HG03103 (cell line): ENCODE results near the gene LSR.
"Not testable (repeated sequence)": the region's sequence is repeated elsewhere in the genome, so short reads cannot be mapped to it uniquely, and the experiment has no call there.

Experiments used
- ATAC-seq: cut with Tn5 transposase; IDR thresholded peaks from one replicate; pipeline ENCODE4 v1.9.1; 2021; ENCODE audit warnings: low read depth; ENCODE audit not compliant: unreplicated experiment

The LSR gene

DNA sequence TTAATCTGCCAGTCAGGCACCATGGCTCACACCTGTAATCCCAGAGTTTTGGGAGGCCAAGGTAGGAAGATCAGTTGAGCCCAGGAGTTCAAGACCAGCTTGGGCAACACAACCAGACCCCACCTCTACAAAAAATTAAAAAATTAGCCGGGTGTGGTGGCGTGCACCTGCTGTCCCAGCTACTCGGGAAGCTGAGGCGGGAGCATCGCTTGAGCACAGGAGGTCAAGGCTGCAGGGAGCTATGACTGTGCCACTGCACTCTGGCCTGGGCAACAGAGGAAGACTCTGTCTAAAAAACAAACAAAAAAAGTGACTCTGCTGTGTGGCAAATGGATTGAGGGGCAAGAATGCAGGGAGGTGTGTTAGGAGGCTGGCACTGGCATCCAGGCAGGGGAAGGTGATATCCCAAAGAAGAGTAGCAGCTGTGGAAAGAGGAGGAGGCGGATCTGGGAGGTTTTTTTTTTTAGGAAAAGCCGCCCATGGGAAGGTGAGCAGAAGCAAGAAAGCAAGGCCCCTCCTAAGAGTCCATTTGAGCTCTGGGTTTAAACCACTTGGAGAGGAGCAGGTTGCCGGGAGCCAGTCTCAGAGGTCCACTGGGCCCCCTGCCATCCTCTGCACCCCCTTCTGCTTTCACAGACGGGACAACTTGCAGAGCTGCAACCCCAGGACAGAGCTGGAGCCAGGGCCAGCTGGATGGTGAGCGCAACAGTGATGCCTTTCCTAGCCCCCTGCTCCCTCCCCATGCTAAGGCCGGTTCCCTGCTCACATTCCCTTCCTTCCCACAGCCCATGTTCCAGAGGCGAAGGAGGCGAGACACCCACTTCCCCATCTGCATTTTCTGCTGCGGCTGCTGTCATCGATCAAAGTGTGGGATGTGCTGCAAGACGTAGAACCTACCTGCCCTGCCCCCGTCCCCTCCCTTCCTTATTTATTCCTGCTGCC lies 35.6 kb downstream of the LSR start:
- ATAC-seq = no peak

DNA sequence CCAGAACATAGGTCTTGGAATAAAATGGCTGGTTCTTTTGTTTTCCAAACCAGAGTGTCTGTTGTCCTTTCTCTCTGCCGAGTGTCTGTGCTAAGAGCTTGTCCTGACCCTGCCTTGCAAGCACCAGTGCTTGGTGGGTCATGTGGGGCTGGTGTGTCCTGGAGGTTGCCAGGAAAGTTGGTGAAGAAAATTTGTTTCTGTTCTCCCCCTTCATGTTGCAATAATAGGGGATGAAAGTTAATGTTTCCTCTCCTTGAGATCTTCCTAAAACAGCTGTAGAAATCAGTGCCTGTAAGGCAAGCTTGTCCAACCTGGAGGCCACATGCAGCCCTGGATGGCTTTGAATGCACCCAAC lies 36.3 kb downstream of the LSR start:
- ATAC-seq = no peak

DNA sequence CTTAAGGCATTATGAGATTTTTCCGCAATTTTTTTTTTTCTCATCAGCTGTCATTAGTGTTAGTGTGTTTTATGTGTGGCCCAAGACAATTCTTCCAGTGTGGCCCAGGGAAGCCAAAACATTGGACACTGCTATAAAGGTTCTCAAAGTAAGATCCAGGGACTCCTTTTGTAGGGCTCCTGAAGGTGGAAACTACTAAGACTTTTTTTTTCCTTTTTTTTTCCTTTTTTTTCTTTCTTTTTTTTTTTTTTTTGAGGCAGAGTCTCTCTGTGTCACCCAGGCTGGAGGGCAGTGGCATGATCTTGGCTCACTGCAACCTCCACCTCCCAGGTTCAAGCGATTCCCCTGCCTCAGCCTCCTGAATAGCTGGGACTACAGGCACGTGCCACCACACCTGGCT lies 36.7 kb downstream of the LSR start:
- not testable (repeated sequence) for ATAC-seq

DNA sequence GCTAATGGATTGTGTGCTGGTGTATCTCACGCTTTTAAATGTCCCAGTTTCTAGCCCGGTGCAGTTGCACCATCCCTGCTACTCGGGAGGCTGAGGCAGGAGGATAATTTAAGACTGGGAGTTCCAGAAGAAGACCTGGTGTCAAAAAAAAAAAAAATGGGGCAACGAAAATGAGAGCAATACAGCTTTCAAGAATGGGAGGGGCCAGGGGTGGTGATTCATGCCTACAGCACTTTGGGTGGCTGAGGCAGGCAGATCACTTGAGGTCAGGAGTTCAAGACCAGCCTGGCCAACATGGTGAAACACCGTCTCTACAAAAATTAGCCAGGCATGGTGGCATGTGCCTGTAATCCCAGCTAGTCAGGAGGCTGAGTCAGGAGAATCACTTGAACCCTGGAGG lies 37.3 kb downstream of the LSR start:
- not testable (repeated sequence) for ATAC-seq

DNA sequence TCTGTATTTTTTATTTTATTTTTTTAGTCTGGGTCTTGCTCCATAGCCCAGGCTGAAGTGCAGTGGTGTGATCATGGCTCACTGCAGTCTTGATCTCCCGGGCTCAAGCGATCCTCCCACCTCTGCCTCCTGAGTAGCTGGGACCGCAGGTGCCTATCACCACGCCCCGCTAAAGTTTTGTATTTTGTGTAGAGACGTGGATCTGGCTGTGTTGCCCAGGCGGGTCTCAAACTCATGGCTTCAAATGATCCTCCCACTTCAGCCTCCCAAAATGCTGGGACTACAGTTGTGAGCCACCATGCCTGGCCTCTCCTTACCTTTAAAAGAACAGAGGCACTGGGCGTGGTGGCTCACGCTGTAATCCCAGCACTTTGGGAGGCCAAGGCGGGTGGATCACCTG lies 38.9 kb downstream of the LSR start:
- ATAC-seq = no peak

DNA sequence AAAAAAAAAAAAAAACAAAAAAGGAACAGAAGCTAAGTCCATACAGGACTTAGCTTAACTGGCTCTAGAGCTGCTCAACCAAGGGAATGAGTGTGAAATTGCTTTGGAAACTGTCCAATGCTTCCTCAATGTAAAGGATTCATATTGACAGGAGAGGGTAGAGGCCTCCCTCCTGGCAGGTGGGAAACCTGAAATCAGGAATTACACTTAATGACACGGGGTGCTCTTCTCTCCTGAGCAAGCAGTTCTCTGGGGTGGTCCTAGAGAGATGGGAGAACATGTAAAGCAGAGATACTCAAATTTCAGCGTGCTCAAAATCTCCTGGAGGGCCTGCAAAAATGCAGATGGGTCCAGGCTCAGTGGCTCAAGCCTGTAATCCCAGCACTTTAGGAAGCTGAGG lies 39.5 kb downstream of the LSR start:
- ATAC-seq = no peak

DNA sequence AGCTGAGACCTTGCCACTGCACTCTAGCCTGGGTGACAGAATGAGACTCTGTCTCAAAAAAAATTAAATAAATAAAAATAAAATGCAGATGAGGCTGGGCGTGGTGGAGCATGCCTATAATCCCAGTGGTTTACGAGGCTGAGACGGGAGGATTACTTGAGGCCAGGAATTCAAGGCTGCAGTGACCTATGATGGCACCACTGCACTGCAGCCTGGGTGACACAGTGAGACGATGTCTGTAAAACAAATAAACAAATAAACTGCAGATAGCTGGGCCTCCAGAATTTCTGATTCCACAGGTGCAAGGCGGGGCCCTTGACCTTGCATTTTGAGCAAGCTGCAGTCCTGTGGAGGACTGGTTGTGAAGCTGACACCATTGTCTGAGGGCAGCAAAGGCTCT lies 40.1 kb downstream of the LSR start:
- ATAC-seq = no peak

DNA sequence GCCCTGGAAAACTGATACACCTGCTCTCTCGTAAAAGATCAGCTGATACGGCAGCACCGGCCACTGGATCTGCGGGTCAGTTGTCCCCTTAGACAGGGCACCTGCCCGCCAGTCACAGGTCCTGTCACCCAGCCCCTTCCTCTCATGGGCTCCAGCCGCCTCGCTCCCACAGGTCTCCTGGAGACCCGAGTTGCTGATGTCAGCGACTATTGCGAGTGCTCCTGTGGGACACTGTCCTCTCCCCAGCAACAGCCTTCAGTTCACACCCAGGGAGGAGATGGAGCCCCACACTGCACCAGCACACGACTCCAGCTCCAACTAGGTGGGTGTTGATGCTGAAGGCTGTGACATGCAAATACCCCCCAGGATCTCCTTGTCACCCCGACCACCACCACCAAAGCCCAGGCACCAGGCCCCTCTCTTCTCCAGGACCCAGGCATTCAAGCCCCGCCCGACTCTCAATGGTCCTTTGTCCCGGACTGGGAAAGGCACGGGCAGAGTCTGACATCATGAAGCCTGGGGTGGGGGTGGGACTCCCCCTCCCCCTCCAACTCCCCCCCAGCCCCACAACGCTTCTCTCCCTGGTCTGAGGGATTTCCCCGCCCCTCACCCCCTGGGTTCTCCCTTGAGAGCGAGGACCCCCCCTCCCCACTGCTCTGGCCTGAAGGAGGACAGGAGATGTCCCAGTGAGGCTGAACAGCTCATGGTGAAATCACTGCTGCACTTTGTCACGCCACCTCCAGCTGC lies 41.8 kb downstream of the LSR start:
- ATAC-seq = no peak

DNA sequence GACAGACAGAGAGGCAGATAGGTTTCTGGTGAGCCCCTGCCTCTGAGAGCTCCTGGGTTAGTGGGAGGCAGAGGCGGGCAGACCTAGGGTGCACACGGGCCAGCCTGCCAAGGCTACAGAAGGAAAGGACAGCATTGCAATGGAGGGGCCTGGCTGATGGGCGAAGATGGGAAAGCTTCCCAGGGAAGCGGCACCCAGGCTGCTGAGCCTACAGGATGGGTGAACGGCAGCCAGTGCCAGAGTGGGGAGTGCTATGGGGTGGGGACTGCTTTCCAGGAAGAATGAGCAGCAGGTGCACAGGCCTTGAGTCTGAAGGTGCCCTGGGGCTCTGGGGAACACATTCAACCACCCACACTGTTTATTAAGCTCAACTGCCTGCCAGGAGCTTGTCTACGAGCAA lies 42.5 kb downstream of the LSR start:
- no peak for ATAC-seq

DNA sequence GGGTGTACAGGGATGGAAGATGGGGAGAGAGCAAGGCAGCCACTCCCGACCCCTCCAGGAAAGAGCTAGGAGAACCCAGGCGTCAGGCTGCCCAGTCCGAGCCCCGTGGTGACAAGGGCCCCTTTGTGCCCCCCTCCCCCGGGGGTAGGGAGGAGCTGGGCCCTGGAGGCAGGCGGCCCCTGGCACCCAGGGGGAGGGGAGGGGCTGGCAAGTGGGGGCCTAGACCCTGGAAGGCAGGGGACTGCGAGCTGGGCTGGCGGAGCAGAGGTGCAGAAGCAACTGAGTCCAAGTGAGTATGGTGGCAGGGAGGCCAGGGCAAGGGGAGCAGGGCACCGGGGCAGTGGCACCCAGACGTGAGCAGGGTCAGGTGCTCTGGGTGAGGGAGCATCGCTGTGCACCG lies 43.1 kb downstream of the LSR start, which contains the start of gene MAG:
Gene MAG (plus strand): TSS at position 246 of the 400 bp plus-strand sequence. CDS start 3,248 bp downstream, outside the sequence.
- ATAC-seq = no peak

DNA sequence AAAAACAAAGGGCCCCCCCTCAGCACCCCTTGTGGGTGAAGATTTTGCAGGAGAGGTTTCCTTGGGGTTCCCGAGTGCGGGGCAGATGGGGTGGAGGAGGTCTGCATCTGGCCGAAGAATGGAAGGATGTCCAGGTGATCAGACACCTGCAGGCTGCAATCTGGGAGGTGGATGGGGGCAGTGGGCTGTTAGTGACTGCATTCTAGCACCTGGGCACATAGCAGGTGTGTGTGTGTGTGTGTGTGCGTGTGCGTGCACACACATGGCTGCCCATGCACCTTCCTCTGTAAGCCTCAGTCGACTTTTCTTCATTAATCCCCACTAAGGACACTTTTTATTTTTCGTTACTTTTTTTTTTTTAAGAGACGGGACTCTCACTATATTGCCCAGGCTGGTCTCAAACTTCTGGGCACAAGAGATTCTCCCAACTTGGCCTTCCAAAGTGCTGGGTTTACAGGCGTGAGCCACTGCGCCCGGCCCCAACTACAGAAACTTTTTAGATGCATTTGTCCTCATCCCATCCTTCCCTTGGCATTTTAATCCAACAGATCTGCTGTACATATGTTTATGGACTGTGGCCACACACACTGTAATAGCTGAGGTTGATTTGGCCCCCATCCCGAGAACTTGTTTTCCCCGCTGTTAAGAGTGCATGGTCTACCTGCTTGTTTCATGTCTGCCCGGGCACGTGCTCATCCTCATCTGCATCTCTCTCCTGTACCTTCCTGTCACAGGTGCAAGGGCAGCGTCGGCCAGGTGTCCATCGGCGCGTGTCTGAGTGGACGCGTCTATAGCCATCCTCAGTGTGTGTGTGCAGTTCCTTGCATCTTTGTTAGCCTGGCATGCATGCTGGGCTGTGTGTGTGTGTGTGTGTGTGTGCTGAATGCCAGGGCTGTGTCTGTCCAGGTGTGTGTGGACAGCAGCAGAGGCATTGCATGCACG lies 43.9 kb downstream of the LSR start:
- ATAC-seq = no peak

DNA sequence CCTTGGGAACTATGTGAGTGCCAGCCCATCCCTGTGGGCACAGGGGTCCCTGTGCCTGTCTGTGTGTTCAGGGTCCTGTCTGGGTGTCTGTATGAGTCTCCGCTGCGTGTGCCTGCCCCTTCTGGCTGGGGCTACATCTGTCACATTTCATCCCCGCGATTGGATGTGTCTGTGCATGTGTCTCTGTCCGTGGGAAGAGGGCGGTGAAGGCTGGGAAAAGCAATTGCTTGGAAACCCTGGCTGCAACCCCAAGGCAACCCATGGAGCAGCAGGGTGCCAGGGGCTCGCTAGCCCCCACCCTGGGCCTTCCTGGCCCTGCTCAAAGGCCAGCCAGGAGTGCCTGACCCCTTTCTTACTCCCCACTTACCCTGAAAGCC lies 44.5 kb downstream of the LSR start:
- no peak for ATAC-seq

DNA sequence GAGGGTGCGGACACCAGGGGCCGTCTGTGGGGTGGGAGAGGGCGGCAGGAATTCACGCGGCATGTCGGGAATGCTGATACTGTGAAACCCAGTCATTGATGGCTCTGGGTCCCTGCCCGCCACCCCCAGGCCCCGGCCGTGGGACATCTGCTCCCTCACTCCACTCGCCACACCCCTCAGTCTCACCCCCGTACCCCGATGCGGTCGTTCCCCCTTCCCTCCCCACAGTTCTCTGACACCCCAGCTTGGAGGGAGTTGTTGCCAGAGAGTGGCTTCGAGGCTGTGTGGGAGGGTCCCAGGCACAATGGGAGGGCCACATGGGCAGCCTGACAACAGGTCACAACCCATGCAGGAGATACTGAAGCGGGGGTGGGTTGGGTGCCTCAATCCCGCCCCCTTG lies 45.0 kb downstream of the LSR start:
- ATAC-seq = no peak

DNA sequence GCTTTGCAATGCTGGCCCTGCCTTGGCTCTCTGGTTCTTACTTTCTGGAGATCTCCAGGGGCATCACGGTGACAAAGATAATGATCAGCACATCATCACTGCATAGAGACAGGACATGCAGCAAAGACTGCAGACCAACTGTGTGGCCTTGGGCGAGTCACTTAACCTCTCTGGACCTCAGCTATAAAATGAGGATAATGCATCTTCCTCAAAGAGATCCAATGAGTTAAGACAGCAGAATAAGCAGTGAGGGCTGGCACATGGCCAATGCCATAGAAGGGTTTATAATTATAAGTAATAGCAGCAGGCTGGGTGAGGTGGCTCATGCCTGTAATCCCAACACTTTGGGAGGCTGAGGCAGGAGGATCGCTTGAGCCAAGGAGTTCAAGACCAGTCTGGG lies 45.5 kb downstream of the LSR start:
- ATAC-seq = no peak

DNA sequence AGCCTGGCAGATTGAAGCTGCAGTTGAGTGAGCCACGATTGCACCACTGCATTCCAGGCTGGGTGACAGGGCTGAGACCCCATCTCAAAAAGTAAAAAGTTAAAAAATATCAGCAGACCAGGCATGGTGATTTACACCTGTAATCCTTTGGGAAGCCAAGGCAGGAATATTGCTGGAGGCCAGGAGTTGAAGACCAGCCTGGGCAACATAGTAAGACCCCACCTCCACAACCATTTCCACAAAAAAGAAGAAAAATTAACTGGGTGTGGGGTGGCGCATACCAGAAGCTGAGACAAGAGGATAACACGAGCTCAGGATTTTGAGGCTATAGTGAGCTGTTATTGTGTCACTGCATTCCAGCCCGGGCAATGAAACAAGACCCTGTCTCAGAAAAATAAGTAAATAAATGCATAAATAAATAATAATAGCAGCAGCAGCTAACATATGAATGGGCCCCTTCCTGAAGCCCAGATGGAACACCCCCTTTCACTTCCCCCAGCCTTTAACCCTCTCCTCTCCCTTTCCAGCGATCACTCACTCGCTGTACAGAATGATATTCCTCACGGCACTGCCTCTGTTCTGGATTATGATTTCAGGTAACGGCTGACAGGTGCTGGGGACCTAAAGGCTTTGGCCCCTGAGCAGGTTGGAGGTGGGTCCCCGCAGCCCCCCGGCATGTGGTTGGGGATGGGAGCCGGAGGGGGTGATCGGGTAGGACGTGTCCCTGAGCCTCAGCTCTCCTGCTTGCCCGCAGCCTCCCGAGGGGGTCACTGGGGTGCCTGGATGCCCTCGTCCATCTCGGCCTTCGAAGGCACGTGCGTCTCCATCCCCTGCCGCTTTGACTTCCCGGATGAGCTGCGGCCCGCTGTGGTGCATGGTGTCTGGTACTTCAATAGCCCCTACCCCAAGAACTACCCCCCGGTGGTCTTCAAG lies 46.3 kb downstream of the LSR start:
- ATAC-seq = no peak

DNA sequence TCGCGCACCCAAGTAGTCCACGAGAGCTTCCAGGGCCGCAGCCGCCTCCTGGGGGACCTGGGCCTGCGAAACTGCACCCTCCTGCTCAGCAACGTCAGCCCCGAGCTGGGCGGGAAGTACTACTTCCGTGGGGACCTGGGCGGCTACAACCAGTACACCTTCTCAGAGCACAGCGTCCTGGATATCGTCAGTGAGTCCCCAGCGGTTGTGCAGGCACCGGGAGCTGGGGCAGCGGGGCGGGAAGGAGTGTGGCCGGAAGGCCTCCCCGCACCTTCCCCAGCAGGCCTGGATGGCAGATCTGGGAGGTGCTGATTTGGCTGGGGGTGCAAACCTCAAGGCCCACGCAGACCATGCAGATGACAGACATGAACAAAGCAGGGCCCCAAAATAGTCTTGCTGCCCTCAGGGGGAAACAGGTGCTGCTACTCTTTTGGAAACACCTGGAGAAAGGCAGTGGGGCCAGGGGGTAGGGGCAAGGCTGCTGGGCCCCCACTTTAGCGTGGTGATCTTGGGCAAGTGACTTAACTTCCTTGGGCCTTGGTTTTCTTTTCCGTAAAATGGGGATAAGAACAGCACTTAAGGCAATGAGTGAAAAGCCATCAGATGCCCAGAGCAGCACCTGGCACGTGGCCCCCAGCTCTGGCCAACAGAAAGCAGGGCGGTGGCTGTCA lies 47.1 kb downstream of the LSR start:
- no peak for ATAC-seq

DNA sequence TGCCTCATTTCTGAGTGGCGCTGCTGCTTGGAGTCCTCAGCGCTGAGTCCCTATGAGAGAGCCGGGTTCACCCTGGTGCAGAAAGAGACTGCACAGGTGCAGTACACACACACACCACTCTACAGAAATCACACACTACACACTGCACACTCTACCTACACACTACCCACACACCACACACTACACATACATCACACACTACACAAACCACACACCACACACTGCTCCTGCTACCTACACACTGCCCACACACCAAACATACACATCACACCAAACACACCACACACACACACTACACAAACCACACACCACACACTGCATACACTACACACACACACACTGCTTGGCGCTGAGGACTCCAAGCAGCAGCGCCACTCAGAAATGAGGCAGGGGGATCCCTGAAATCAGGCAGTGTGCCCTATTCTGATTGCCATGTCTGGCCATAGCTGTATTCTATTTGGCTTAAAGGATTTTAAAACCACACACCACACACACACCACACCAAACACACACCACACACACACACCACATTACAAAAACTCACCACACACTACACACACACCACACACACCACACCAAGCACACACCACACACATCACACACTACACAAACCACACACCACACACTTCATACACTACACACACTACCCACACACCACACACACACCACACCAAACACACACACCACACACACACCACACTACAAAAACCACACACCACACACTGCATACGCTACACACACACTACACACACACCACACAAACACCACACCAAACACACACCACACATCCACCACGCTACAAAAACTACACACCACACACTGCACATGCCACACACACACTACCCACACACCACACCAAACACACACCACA lies 48.1 kb downstream of the LSR start:
- no peak for ATAC-seq

DNA sequence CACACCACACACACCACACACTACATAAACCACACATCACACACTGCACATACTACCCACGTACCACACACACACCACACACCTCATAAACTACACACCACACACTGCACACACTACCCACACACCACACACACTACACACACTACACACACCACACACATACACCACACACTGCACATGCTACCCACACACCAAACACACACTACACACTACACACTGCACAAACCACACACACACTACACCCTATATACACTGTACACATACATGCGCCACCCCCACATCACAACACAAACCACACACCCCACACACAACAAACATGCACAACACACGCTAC lies 48.7 kb downstream of the LSR start:
- no peak for ATAC-seq
